ENCODE measurements around the gene ARID2.

DNA sequence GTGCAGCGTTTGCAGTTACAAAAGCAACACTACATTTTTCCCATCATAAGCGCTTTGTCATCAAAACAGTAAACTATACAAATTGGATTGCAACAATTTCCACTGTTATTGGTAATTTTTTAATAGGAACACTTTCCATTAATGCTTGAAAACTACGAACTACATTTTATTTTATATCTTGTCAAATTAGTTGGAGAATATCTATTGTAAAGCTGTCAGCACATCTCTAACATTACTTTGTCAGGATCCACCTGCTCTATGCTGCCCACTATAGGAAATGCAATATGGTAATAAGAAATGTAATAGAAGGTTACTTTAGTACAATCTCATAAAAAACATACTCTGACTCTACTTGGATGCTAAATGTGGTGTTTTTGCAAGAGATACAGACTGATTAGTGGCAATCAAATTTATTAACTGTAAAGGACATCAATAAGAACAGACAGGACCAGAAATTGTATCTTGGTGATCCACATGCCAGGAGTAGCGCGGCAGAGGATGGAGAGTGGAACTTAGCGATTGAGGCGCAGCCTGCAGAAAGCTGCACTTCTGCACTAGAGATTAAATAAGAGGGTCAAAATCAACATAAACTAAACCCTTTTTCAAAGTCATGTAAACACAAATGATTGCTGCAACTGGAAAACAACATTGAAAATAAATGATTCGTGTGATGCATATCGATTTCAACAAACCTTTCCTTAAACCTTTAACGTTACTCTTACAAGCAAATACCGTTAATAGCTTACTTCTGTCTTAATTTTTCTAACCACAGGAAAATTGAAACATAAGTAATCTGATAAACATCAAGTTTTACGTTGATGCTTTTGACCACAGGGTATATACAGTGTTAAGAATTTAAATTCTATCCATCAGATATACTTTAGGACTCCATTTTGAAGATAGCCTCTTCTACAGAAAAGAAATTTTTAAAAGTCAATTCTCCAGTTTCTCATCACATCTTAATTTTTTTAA lies 3.6 kb upstream of the ARID2 start:
- TF ChIP-seq, protein P1, sequence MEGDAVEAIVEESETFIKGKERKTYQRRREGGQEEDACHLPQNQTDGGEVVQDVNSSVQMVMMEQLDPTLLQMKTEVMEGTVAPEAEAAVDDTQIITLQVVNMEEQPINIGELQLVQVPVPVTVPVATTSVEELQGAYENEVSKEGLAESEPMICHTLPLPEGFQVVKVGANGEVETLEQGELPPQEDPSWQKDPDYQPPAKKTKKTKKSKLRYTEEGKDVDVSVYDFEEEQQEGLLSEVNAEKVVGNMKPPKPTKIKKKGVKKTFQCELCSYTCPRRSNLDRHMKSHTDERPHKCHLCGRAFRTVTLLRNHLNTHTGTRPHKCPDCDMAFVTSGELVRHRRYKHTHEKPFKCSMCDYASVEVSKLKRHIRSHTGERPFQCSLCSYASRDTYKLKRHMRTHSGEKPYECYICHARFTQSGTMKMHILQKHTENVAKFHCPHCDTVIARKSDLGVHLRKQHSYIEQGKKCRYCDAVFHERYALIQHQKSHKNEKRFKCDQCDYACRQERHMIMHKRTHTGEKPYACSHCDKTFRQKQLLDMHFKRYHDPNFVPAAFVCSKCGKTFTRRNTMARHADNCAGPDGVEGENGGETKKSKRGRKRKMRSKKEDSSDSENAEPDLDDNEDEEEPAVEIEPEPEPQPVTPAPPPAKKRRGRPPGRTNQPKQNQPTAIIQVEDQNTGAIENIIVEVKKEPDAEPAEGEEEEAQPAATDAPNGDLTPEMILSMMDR (IDR thresholded peaks at IDR 0.05; ENCODE audit: low read length) = peak; percentile 80
- no peak for TF ChIP-seq EZH2 (IDR thresholded peaks at IDR 0.05; ENCODE audit: borderline replicate concordance, low read length)

All from OCI-LY1 (cell line).